Measurements from ENCODE around the gene SMIM14. TPM values are rescaled to one million over a fixed set of nuclear protein-coding genes. Genes with fewer than 3 reads are reported as not detected.

SMIM14 gene
- total and polyA plus RNA-seq, 7 experiments from 2014 or later, result 4.6 to 28.5 (median 13.7) TPM

- H3K4me3 ChIP-seq (ENCODE audit: low read length), result no peak overlapping the region
- Mint-ChIP-seq H3K36me3 (peaks cover 0 to 16% (median 8%) of the 10 kb centered on the region in 5 donors), H3K9me3 (no peaks in the 10 kb centered on the region), H3K4me3 (no peak overlapping the region), H3K27me3 (no peaks in the 10 kb centered on the region), H3K4me1 (peaks cover 0 to 6% (median 0%) of the 10 kb centered on the region in 7 donors), H3K27ac (no peak overlapping the region)
- intact Hi-C loops (cut with micrococcal nuclease), result no loop called here
- ChIA-PET POLR2A (interaction anchor here (0.6 kb wide), 1 partner anchor 62 kb away, joined by 3 read pairs; no protein-coding TSS in a partner anchor), CTCF (no interaction called here)
- ATAC-seq, result no peak
- no peaks in the 10 kb centered on the region for H3K36me3 ChIP-seq (ENCODE audit: control insufficient read depth in 2 of 3, insufficient read depth in 3 of 3, low read length in 3 of 3)
- H3K9me3 ChIP-seq (ENCODE audit: control insufficient read depth in 2 of 3, low read length in 3 of 3), result no peaks in the 10 kb centered on the region
- no peak overlapping the region for H3K27ac ChIP-seq (ENCODE audit: low read depth, low read length)
- DNase-seq, result no peak
- no peaks in the 10 kb centered on the region for H3K27me3 ChIP-seq (ENCODE audit: control insufficient read depth in 2 of 2, insufficient read depth in 2 of 2, low read length in 2 of 2)
- no peaks in the 10 kb centered on the region for H3K4me1 ChIP-seq (ENCODE audit: control insufficient read depth in 2 of 2, insufficient read depth in 2 of 2, low read length in 2 of 2)
Measured at GRCh38 chr4:39614487-39615162, 24.0 kb downstream of the SMIM14 start.

- H3K27me3 ChIP-seq (ENCODE audit: control insufficient read depth in 2 of 2, insufficient read depth in 2 of 2, low read length in 2 of 2), result no peaks in the 10 kb centered on the region
- no peaks in the 10 kb centered on the region for H3K4me1 ChIP-seq (ENCODE audit: control insufficient read depth in 2 of 2, insufficient read depth in 2 of 2, low read length in 2 of 2)
- no peaks in the 10 kb centered on the region for H3K9me3 Mint-ChIP-seq
- no peaks in the 10 kb centered on the region for H3K27me3 Mint-ChIP-seq
- no peaks in the 10 kb centered on the region for H3K36me3 ChIP-seq (ENCODE audit: control insufficient read depth in 2 of 3, insufficient read depth in 3 of 3, low read length in 3 of 3)
- H3K4me3 Mint-ChIP-seq, result no peak overlapping the region
- H3K27ac ChIP-seq (ENCODE audit: low read depth, low read length), result no peak overlapping the region
- ChIA-PET POLR2A (no interaction called here), CTCF (interaction anchor here (0.6 kb wide), 1 partner anchor 34 kb away, joined by 3 read pairs; no protein-coding TSS in a partner anchor)
- H3K4me1 Mint-ChIP-seq, result peaks cover 0 to 8% (median 0%) of the 10 kb centered on the region in 7 donors
- peaks cover 0 to 25% (median 17%) of the 10 kb centered on the region in 5 donors for H3K36me3 Mint-ChIP-seq
- DNase-seq (no peak), ATAC-seq (no peak)
- no peak overlapping the region for H3K27ac Mint-ChIP-seq
- intact Hi-C loops (cut with micrococcal nuclease), result no loop called here
- H3K9me3 ChIP-seq (ENCODE audit: control insufficient read depth in 2 of 3, low read length in 3 of 3), result no peaks in the 10 kb centered on the region
- no peak overlapping the region for H3K4me3 ChIP-seq (ENCODE audit: low read length)
Measured at GRCh38 chr4:39613093-39613656, 25.5 kb downstream of the SMIM14 start.

GRCh38 chr4:39609454-39609931 lies 29.2 kb downstream of the SMIM14 start:
- Mint-ChIP-seq H3K36me3 (peaks cover 6 to 41% (median 36%) of the 10 kb centered on the region in 5 donors), H3K9me3 (peaks cover 0 to 9% (median 5%) of the 10 kb centered on the region in 11 donors), H3K4me3 (no peak overlapping the region), H3K27me3 (no peaks in the 10 kb centered on the region), H3K4me1 (peaks cover 0 to 3% (median 0%) of the 10 kb centered on the region in 7 donors), H3K27ac (no peak overlapping the region)
- ChIA-PET POLR2A (no interaction called here), CTCF (no interaction called here)
- Histone ChIP-seq H3K27ac (ENCODE audit: low read depth, low read length) (no peak overlapping the region), H3K27me3 (ENCODE audit: control insufficient read depth in 2 of 2, insufficient read depth in 2 of 2, low read length in 2 of 2) (no peaks in the 10 kb centered on the region), H3K4me3 (ENCODE audit: low read length) (no peak overlapping the region), H3K4me1 (ENCODE audit: control insufficient read depth in 2 of 2, insufficient read depth in 2 of 2, low read length in 2 of 2) (no peaks in the 10 kb centered on the region), H3K9me3 (ENCODE audit: control insufficient read depth in 2 of 3, low read length in 3 of 3) (peaks cover 0 to 6% (median 0%) of the 10 kb centered on the region in 3 experiments), H3K36me3 (ENCODE audit: control insufficient read depth in 2 of 3, insufficient read depth in 3 of 3, low read length in 3 of 3) (no peaks in the 10 kb centered on the region)
- intact Hi-C loops (cut with micrococcal nuclease), result no loop called here
- DNase-seq, result no peak
- ATAC-seq, result peak; percentile 60

- Mint-ChIP-seq H3K27me3 (no peaks in the 10 kb centered on the region), H3K27ac (no peak overlapping the region), H3K4me3 (no peak overlapping the region), H3K36me3 (peaks cover 6 to 45% (median 36%) of the 10 kb centered on the region in 5 donors), H3K9me3 (peaks cover 0 to 9% (median 5%) of the 10 kb centered on the region in 11 donors), H3K4me1 (peaks cover 0 to 3% (median 0%) of the 10 kb centered on the region in 7 donors)
- ATAC-seq, result no peak
- ChIA-PET POLR2A (interaction anchor here (0.6 kb wide), 1 partner anchor 373 kb away, joined by 3 read pairs; no protein-coding TSS in a partner anchor), CTCF (no interaction called here)
- Histone ChIP-seq H3K27me3 (ENCODE audit: control insufficient read depth in 2 of 2, insufficient read depth in 2 of 2, low read length in 2 of 2) (no peaks in the 10 kb centered on the region), H3K27ac (ENCODE audit: low read depth, low read length) (no peak overlapping the region), H3K9me3 (ENCODE audit: control insufficient read depth in 2 of 3, low read length in 3 of 3) (peaks cover 0 to 6% (median 0%) of the 10 kb centered on the region in 3 experiments), H3K4me3 (ENCODE audit: low read length) (no peak overlapping the region), H3K4me1 (ENCODE audit: control insufficient read depth in 2 of 2, insufficient read depth in 2 of 2, low read length in 2 of 2) (no peaks in the 10 kb centered on the region), H3K36me3 (ENCODE audit: control insufficient read depth in 2 of 3, insufficient read depth in 3 of 3, low read length in 3 of 3) (no peaks in the 10 kb centered on the region)
- no peak for DNase-seq
- intact Hi-C loops (cut with micrococcal nuclease), result no loop called here
Measured at GRCh38 chr4:39608451-39608850, 30.2 kb downstream of the SMIM14 start.

- peaks cover 0 to 9% (median 5%) of the 10 kb centered on the region in 11 donors for H3K9me3 Mint-ChIP-seq
- no peak for DNase-seq
- H3K27me3 Mint-ChIP-seq, result no peaks in the 10 kb centered on the region
- H3K36me3 ChIP-seq (ENCODE audit: control insufficient read depth in 2 of 3, insufficient read depth in 3 of 3, low read length in 3 of 3), result no peaks in the 10 kb centered on the region
- ChIA-PET CTCF (interaction anchor here (0.6 kb wide), 1 partner anchor 71 kb away, joined by 3 read pairs; no protein-coding TSS in a partner anchor), POLR2A (no interaction called here)
- H3K27ac Mint-ChIP-seq, result no peak overlapping the region
- intact Hi-C loops (cut with micrococcal nuclease), result no loop called here
- H3K4me1 Mint-ChIP-seq, result peaks cover 0 to 3% (median 0%) of the 10 kb centered on the region in 7 donors
- H3K27me3 ChIP-seq (ENCODE audit: control insufficient read depth in 2 of 2, insufficient read depth in 2 of 2, low read length in 2 of 2), result no peaks in the 10 kb centered on the region
- H3K4me1 ChIP-seq (ENCODE audit: control insufficient read depth in 2 of 2, insufficient read depth in 2 of 2, low read length in 2 of 2), result no peaks in the 10 kb centered on the region
- peaks cover 0 to 6% (median 0%) of the 10 kb centered on the region in 3 experiments for H3K9me3 ChIP-seq (ENCODE audit: control insufficient read depth in 2 of 3, low read length in 3 of 3)
- peaks cover 6 to 49% (median 42%) of the 10 kb centered on the region in 5 donors for H3K36me3 Mint-ChIP-seq
- no peak for ATAC-seq
- no peak overlapping the region for H3K4me3 ChIP-seq (ENCODE audit: low read length)
- H3K4me3 Mint-ChIP-seq, result no peak overlapping the region
- no peak overlapping the region for H3K27ac ChIP-seq (ENCODE audit: low read depth, low read length)
Measured at GRCh38 chr4:39606747-39607146, 31.9 kb downstream of the SMIM14 start.

- H3K36me3 Mint-ChIP-seq, result peaks cover 5 to 35% (median 18%) of the 10 kb centered on the region in 5 donors
- no peak overlapping the region for H3K4me3 Mint-ChIP-seq
Measured at GRCh38 chr4:39597695-39598381, 40.8 kb downstream of the SMIM14 start.

More at GRCh38 chr4:39597695-39598381, 40.8 kb downstream of the SMIM14 start:
- Histone ChIP-seq H3K9me3 (ENCODE audit: control insufficient read depth in 2 of 3, low read length in 3 of 3) (no peaks in the 10 kb centered on the region), H3K36me3 (ENCODE audit: control insufficient read depth in 2 of 3, insufficient read depth in 3 of 3, low read length in 3 of 3) (no peaks in the 10 kb centered on the region), H3K27ac (ENCODE audit: low read depth, low read length) (no peak overlapping the region), H3K4me3 (ENCODE audit: low read length) (no peak overlapping the region), H3K27me3 (ENCODE audit: control insufficient read depth in 2 of 2, insufficient read depth in 2 of 2, low read length in 2 of 2) (no peaks in the 10 kb centered on the region), H3K4me1 (ENCODE audit: control insufficient read depth in 2 of 2, insufficient read depth in 2 of 2, low read length in 2 of 2) (no peaks in the 10 kb centered on the region)
- no peak for ATAC-seq
- peaks cover 0 to 2% (median 0%) of the 10 kb centered on the region in 11 donors for H3K9me3 Mint-ChIP-seq
- no peaks in the 10 kb centered on the region for H3K27me3 Mint-ChIP-seq
- H3K4me1 Mint-ChIP-seq, result peaks cover 0 to 9% (median 0%) of the 10 kb centered on the region in 7 donors
- POLR2A ChIA-PET, result interaction anchor here (0.5 kb wide), 1 partner anchor 325 kb away, joined by 3 read pairs; no protein-coding TSS in a partner anchor
- no peak for DNase-seq
- intact Hi-C loops (cut with micrococcal nuclease), result no loop called here
- CTCF ChIA-PET, result no interaction called here
- peak overlapping the region in 1 of 9 donors; percentile 47 for H3K27ac Mint-ChIP-seq

Measured in naive thymus-derived CD4-positive, alpha-beta T cell (primary cell).